ENCODE results near the gene LYZL6. TPM values are rescaled to one million over a fixed set of nuclear protein-coding genes. Genes with fewer than 3 reads are reported as not detected.

Gene LYZL6
- total and polyA plus RNA-seq, 5 donors from 2014 or later, result not detected

DNA sequence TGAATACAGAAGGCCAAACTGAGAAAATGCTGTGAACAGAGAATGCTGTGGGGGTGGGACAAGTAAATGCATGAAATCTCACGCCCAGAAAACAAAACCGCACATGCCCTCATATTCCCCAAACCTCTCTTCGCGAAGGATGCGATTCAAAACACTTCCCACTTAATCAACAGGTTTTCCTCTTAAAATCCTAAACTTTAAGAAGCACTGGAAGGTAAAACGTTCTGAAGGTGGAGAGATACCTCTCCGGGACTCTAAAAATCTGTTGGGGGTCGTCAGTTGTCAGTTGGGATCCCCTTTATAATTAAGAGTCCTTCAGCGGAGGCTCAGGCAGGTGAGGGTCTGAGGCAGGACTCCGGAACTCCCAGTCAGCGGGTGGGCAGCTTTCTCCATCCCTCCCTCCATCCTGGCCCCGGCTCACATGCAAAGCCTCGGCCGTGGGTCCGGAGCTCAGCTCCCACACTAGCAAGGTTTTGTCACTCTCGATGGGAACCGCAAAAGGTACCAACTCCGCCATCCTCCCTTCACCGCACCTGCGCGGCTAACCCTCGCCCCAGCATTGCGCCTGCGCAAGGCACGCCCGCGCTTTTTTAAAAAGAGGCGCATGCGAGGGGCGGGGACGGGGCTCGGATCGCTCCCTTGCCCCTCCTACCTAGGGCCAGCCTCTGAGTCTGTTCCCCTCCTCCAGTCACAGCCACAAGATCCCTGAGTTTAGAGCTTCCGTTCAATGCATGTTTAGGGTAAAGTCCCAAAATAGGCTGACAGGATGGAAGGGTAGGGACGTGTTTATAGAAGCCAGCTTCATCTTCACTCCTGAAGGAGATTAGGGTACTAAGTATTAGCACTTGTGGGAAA is 13.1 kb downstream of the LYZL6 start, which contains the start of gene RDM1:
Gene RDM1, minus strand, starts transcription at position 563 of the 855 bp plus-strand sequence. Its CDS starts 46 bp downstream, at position 517.
- Histone ChIP-seq H3K4me3 (ENCODE audit: low read depth, low read length) (peak within 1 kb of the TSS; percentile 75), H3K36me3 (ENCODE audit: control insufficient read depth, insufficient read depth, low read length) (no peaks in the 10 kb centered on the region), H3K27ac (ENCODE audit: insufficient read depth, low read length, poor library complexity, severe bottlenecking) (no peak within 1 kb of the TSS), H3K27me3 (ENCODE audit: control insufficient read depth, insufficient read depth, low read length) (no peaks in the 10 kb centered on the region), H3K4me1 (ENCODE audit: control insufficient read depth, insufficient read depth, low read length, poor library complexity, severe bottlenecking) (peaks cover 8% of the 10 kb centered on the region), H3K9me3 (ENCODE audit: control insufficient read depth in 2 of 2, low read length in 2 of 2) (no peaks in the 10 kb centered on the region)
- Mint-ChIP-seq H3K4me3 (peak within 1 kb of the TSS; percentile 64 to 90 (median 75)), H3K27ac (peak within 1 kb of the TSS in 2 of 3 donors; percentile 18 to 69), H3K36me3 (no peaks in the 10 kb centered on the region), H3K27me3 (peaks cover 11% of the 10 kb centered on the region), H3K4me1 (peaks cover 0 to 21% (median 10%) of the 10 kb centered on the region in 4 donors), H3K9me3 (no peaks in the 10 kb centered on the region)
- DNase-seq (peak; percentile 33 to 90 (median 66)), ATAC-seq (ENCODE audit: low read depth in 2 of 2) (peak; percentile 67 to 85)

- DNase-seq (no peak), ATAC-seq (ENCODE audit: low read depth in 2 of 2) (no peak)
- peaks cover 8% of the 10 kb centered on the region for H3K4me1 ChIP-seq (ENCODE audit: control insufficient read depth, insufficient read depth, low read length, poor library complexity, severe bottlenecking)
- no peaks in the 10 kb centered on the region for H3K36me3 ChIP-seq (ENCODE audit: control insufficient read depth, insufficient read depth, low read length)
- H3K4me3 Mint-ChIP-seq, result no peak overlapping the region
- no peak overlapping the region for H3K4me3 ChIP-seq (ENCODE audit: low read depth, low read length)
- peaks cover 0 to 21% (median 12%) of the 10 kb centered on the region in 4 donors for H3K4me1 Mint-ChIP-seq
- no peaks in the 10 kb centered on the region for H3K9me3 Mint-ChIP-seq
- no peaks in the 10 kb centered on the region for H3K36me3 Mint-ChIP-seq
- H3K27me3 Mint-ChIP-seq, result peaks cover 5% of the 10 kb centered on the region
- H3K27me3 ChIP-seq (ENCODE audit: control insufficient read depth, insufficient read depth, low read length), result no peaks in the 10 kb centered on the region
- no peaks in the 10 kb centered on the region for H3K9me3 ChIP-seq (ENCODE audit: control insufficient read depth in 2 of 2, low read length in 2 of 2)
- H3K27ac Mint-ChIP-seq, result no peak overlapping the region
- no peak overlapping the region for H3K27ac ChIP-seq (ENCODE audit: insufficient read depth, low read length, poor library complexity, severe bottlenecking)
Observed at GRCh38 chr17:35927714-35928113, 15.8 kb downstream of the LYZL6 start.

GRCh38 chr17:35923609-35924114 is 19.9 kb downstream of the LYZL6 start:
- no peak overlapping the region for H3K4me3 ChIP-seq (ENCODE audit: low read depth, low read length)
- Mint-ChIP-seq H3K27me3 (no peaks in the 10 kb centered on the region), H3K27ac (no peak overlapping the region), H3K4me1 (peaks cover 2 to 7% (median 4%) of the 10 kb centered on the region in 4 donors), H3K9me3 (no peaks in the 10 kb centered on the region), H3K36me3 (no peaks in the 10 kb centered on the region), H3K4me3 (no peak overlapping the region)
- no peaks in the 10 kb centered on the region for H3K9me3 ChIP-seq (ENCODE audit: control insufficient read depth in 2 of 2, low read length in 2 of 2)
- no peak for ATAC-seq (ENCODE audit: low read depth in 2 of 2)
- DNase-seq, result no peak
- no peaks in the 10 kb centered on the region for H3K27me3 ChIP-seq (ENCODE audit: control insufficient read depth, insufficient read depth, low read length)
- H3K4me1 ChIP-seq (ENCODE audit: control insufficient read depth, insufficient read depth, low read length, poor library complexity, severe bottlenecking), result no peaks in the 10 kb centered on the region
- no peak overlapping the region for H3K27ac ChIP-seq (ENCODE audit: insufficient read depth, low read length, poor library complexity, severe bottlenecking)
- no peaks in the 10 kb centered on the region for H3K36me3 ChIP-seq (ENCODE audit: control insufficient read depth, insufficient read depth, low read length)

GRCh38 chr17:35920229-35920628 is 23.3 kb downstream of the LYZL6 start:
- H3K4me1 ChIP-seq (ENCODE audit: control insufficient read depth, insufficient read depth, low read length, poor library complexity, severe bottlenecking), result no peaks in the 10 kb centered on the region
- ATAC-seq (ENCODE audit: low read depth in 2 of 2) (no peak), DNase-seq (peak in 1 of 3 donors; percentile 16)
- H3K27ac ChIP-seq (ENCODE audit: insufficient read depth, low read length, poor library complexity, severe bottlenecking), result no peak overlapping the region
- H3K27ac Mint-ChIP-seq, result no peak overlapping the region
- H3K36me3 ChIP-seq (ENCODE audit: control insufficient read depth, insufficient read depth, low read length), result no peaks in the 10 kb centered on the region
- H3K4me3 ChIP-seq (ENCODE audit: low read depth, low read length), result no peak overlapping the region
- H3K36me3 Mint-ChIP-seq, result no peaks in the 10 kb centered on the region
- peaks cover 0 to 7% (median 3%) of the 10 kb centered on the region in 4 donors for H3K4me1 Mint-ChIP-seq
- no peak overlapping the region for H3K4me3 Mint-ChIP-seq
- H3K27me3 ChIP-seq (ENCODE audit: control insufficient read depth, insufficient read depth, low read length), result no peaks in the 10 kb centered on the region
- H3K9me3 ChIP-seq (ENCODE audit: control insufficient read depth in 2 of 2, low read length in 2 of 2), result no peaks in the 10 kb centered on the region
- no peaks in the 10 kb centered on the region for H3K9me3 Mint-ChIP-seq
- H3K27me3 Mint-ChIP-seq, result no peaks in the 10 kb centered on the region

DNA sequence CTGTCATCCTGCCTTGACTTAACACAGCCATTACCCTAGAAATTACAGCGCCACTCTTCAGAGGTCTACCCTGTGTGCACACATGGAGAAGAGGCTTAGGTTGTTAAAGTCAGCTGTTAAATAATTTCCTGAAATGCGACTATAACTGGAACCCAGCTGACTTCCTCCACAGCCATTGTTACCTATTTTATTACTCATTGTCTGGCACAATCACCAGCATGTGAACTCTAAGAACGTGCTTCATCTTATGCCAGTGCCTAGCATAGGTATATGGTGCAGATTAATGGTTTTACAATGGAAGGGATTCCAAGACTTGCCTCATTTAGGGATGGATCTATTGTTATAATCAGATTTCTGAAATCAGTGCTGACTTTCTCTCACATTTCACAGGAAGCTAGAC is 24.8 kb downstream of the LYZL6 start:
- peaks cover 0 to 7% (median 1%) of the 10 kb centered on the region in 4 donors for H3K4me1 Mint-ChIP-seq
- Histone ChIP-seq H3K4me1 (ENCODE audit: control insufficient read depth, insufficient read depth, low read length, poor library complexity, severe bottlenecking) (no peaks in the 10 kb centered on the region), H3K9me3 (ENCODE audit: control insufficient read depth in 2 of 2, low read length in 2 of 2) (no peaks in the 10 kb centered on the region), H3K27ac (ENCODE audit: insufficient read depth, low read length, poor library complexity, severe bottlenecking) (no peak overlapping the region), H3K36me3 (ENCODE audit: control insufficient read depth, insufficient read depth, low read length) (no peaks in the 10 kb centered on the region), H3K4me3 (ENCODE audit: low read depth, low read length) (no peak overlapping the region), H3K27me3 (ENCODE audit: control insufficient read depth, insufficient read depth, low read length) (no peaks in the 10 kb centered on the region)
- ATAC-seq (ENCODE audit: low read depth in 2 of 2) (no peak), DNase-seq (no peak)
- no peaks in the 10 kb centered on the region for H3K36me3 Mint-ChIP-seq
- H3K27me3 Mint-ChIP-seq, result no peaks in the 10 kb centered on the region
- H3K27ac Mint-ChIP-seq, result no peak overlapping the region
- no peaks in the 10 kb centered on the region for H3K9me3 Mint-ChIP-seq
- no peak overlapping the region for H3K4me3 Mint-ChIP-seq

DNA sequence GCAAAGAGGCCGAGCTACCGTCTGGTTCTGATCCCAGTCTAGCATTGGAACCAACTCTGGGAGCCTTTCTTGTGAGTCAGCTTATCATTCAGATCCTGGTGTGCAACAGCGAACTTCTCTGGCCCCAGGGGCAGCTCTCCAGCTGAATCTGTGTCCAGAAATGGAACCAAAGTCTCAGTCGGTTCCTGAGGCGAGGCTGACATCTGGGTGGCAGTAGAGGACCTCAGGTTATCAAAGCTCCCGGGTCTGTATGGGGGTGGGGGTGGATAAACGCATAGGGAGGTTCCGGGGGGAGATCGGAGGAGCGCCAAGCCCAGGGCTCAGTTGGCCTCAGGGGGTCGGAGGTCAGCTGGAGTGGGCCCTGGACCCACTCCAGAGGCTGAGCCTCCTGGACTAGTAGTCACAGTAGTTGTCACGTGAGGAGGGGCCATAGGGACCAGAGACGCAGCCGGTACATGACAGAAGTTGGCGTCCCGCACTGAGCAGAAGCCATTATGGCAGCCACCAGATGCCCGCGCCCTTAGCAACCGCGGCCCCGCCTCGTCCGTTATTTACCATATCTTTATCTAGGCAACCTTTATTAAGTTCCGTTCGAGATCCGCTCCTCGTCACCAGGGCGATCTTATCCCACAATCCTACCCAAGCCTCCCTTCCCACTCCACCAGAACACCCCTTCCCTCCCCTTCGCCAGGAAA is 25.8 kb downstream of the LYZL6 start:
- H3K36me3 ChIP-seq (ENCODE audit: control insufficient read depth, insufficient read depth, low read length), result no peaks in the 10 kb centered on the region
- Mint-ChIP-seq H3K4me1 (peaks cover 0 to 7% (median 1%) of the 10 kb centered on the region in 4 donors), H3K9me3 (no peaks in the 10 kb centered on the region), H3K27ac (peak overlapping the region in 1 of 3 donors; percentile 54), H3K4me3 (no peak overlapping the region), H3K36me3 (no peaks in the 10 kb centered on the region), H3K27me3 (no peaks in the 10 kb centered on the region)
- DNase-seq, result no peak
- no peaks in the 10 kb centered on the region for H3K9me3 ChIP-seq (ENCODE audit: control insufficient read depth in 2 of 2, low read length in 2 of 2)
- no peaks in the 10 kb centered on the region for H3K4me1 ChIP-seq (ENCODE audit: control insufficient read depth, insufficient read depth, low read length, poor library complexity, severe bottlenecking)
- no peak for ATAC-seq (ENCODE audit: low read depth in 2 of 2)
- no peak overlapping the region for H3K4me3 ChIP-seq (ENCODE audit: low read depth, low read length)
- no peak overlapping the region for H3K27ac ChIP-seq (ENCODE audit: insufficient read depth, low read length, poor library complexity, severe bottlenecking)
- H3K27me3 ChIP-seq (ENCODE audit: control insufficient read depth, insufficient read depth, low read length), result no peaks in the 10 kb centered on the region

DNA sequence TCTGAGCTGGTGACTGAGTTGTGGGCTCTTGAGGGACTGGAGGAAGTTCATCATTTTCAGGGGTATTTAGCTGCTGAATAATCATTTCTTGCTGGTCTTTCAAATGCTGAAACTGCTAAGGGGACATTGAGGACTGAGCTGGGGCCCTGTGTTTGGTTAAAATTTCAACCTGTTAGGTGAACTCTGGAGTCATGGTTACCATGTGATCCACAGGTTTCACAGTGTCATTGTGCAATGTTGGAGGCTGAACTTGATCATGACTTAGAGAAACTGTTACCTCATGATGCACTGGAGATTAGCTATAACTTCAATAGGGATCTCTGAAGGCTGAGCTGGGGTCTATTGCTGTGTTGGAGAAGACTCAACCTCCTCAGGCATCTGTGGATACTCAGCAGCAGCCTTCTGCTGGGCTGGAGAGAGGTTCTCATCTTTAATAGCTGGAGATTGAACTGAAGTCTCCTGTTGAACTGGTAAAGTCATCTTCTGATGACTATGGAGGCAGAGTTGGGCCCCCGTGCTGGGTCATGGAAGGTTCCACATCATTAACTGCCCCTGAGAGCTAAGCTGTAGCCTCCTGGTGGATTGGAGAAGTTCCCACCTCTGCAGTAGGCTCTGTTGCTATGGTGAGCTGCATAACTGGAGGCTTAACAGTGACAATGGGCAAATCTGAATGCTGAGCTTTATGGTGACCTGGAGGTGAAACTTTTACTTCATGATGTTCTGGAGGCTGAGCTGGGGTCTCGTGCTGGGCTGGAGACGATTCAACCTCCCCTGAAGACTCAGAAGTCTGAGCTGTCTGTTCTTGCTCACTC is 28.2 kb downstream of the LYZL6 start:
- H3K27ac ChIP-seq (ENCODE audit: insufficient read depth, low read length, poor library complexity, severe bottlenecking), result no peak overlapping the region
- no peaks in the 10 kb centered on the region for H3K36me3 Mint-ChIP-seq
- H3K36me3 ChIP-seq (ENCODE audit: control insufficient read depth, insufficient read depth, low read length), result no peaks in the 10 kb centered on the region
- H3K27me3 Mint-ChIP-seq, result no peaks in the 10 kb centered on the region
- no peak for ATAC-seq (ENCODE audit: low read depth in 2 of 2)
- H3K4me1 ChIP-seq (ENCODE audit: control insufficient read depth, insufficient read depth, low read length, poor library complexity, severe bottlenecking), result no peaks in the 10 kb centered on the region
- H3K4me3 Mint-ChIP-seq, result no peak overlapping the region
- no peaks in the 10 kb centered on the region for H3K27me3 ChIP-seq (ENCODE audit: control insufficient read depth, insufficient read depth, low read length)
- no peaks in the 10 kb centered on the region for H3K9me3 ChIP-seq (ENCODE audit: control insufficient read depth in 2 of 2, low read length in 2 of 2)
- peaks cover 0 to 7% (median 1%) of the 10 kb centered on the region in 4 donors for H3K4me1 Mint-ChIP-seq
- no peak overlapping the region for H3K27ac Mint-ChIP-seq
- DNase-seq, result no peak
- H3K9me3 Mint-ChIP-seq, result no peaks in the 10 kb centered on the region
- no peak overlapping the region for H3K4me3 ChIP-seq (ENCODE audit: low read depth, low read length)

All from CD4-positive, CD25-positive, alpha-beta regulatory T cell (primary cell).